ENCODE measurements around the gene ONECUT3. TPM values are rescaled to one million over a fixed set of nuclear protein-coding genes. Genes with fewer than 3 reads are reported as not detected.

The ONECUT3 gene
- total RNA-seq, 1 experiment from 2014 or later: not detected

GRCh38 chr19:1824252-1824622, 70.9 kb downstream of the ONECUT3 start:
- Histone ChIP-seq H3K27ac (no peak overlapping the region), H3K9me2 (ENCODE audit: insufficient read depth) (no peaks in the 10 kb centered on the region), H3K4me2 (no peak overlapping the region), H3K9me3 (ENCODE audit: insufficient read depth, low read depth) (no peaks in the 10 kb centered on the region), H4K20me1 (ENCODE audit: insufficient read depth) (peaks cover 5% of the 10 kb centered on the region), H3K79me2 (ENCODE audit: low read depth) (no peaks in the 10 kb centered on the region), H3K4me1 (replicated peaks; ENCODE audit: insufficient read depth) (no peaks in the 10 kb centered on the region), H3K36me3 (ENCODE audit: low read depth) (no peaks in the 10 kb centered on the region), H3K4me3 (no peak overlapping the region), H3F3A (ENCODE audit: insufficient read depth, low read depth) (no peaks in the 10 kb centered on the region), H3K27me3 (ENCODE audit: insufficient read depth, low read depth) (no peaks in the 10 kb centered on the region), H2AFZ (no peak overlapping the region)
- intact Hi-C loops (cut with micrococcal nuclease; ENCODE audit: unreplicated experiment): no loop called here
- no peak for DNase-seq
- TF ChIP-seq EZH2 (IDR thresholded peaks at IDR 0.05; ENCODE audit: low read depth) (no peak), CTCF (conservative IDR thresholded peaks at IDR 0.05) (no peak)
- CTCF ChIA-PET: interaction anchor here (0.6 kb wide), 1 partner anchor 61 kb away, joined by 5 read pairs; the partner anchor contains the start of gene ABHD17A
- POLR2A ChIA-PET (ENCODE audit: unreplicated experiment): no interaction called here
- BruUV-seq (replicated peaks): no TSS peak

GRCh38 chr19:1825909-1826556, 72.7 kb downstream of the ONECUT3 start:
- POLR2A ChIA-PET (ENCODE audit: unreplicated experiment): interaction anchor here (0.6 kb wide), 1 partner anchor 316 kb away, joined by 11 read pairs; no protein-coding TSS in a partner anchor
- TF ChIP-seq EZH2 (IDR thresholded peaks at IDR 0.05; ENCODE audit: low read depth) (no peak), CTCF (conservative IDR thresholded peaks at IDR 0.05) (peak; percentile 84)
- Histone ChIP-seq H3F3A (ENCODE audit: insufficient read depth, low read depth) (no peaks in the 10 kb centered on the region), H3K4me2 (no peak overlapping the region), H4K20me1 (ENCODE audit: insufficient read depth) (peaks cover 5% of the 10 kb centered on the region), H3K27ac (no peak overlapping the region), H3K27me3 (ENCODE audit: insufficient read depth, low read depth) (no peaks in the 10 kb centered on the region), H3K79me2 (ENCODE audit: low read depth) (no peaks in the 10 kb centered on the region), H3K9me2 (ENCODE audit: insufficient read depth) (no peaks in the 10 kb centered on the region), H3K4me3 (no peak overlapping the region), H3K36me3 (ENCODE audit: low read depth) (no peaks in the 10 kb centered on the region), H2AFZ (no peak overlapping the region), H3K9me3 (ENCODE audit: insufficient read depth, low read depth) (no peaks in the 10 kb centered on the region), H3K4me1 (replicated peaks; ENCODE audit: insufficient read depth) (no peaks in the 10 kb centered on the region)
- peak in 1 of 2 experiments; percentile 52 for DNase-seq
- CTCF ChIA-PET: interaction anchor here (0.6 to 1.2 kb wide), 4 partner anchors 12 to 304 kb away, joined by 3 to 21 read pairs (median 12); no protein-coding TSS in a partner anchor
- BruUV-seq (replicated peaks): no TSS peak
- intact Hi-C loops (cut with micrococcal nuclease; ENCODE audit: unreplicated experiment): no loop called here

DNA sequence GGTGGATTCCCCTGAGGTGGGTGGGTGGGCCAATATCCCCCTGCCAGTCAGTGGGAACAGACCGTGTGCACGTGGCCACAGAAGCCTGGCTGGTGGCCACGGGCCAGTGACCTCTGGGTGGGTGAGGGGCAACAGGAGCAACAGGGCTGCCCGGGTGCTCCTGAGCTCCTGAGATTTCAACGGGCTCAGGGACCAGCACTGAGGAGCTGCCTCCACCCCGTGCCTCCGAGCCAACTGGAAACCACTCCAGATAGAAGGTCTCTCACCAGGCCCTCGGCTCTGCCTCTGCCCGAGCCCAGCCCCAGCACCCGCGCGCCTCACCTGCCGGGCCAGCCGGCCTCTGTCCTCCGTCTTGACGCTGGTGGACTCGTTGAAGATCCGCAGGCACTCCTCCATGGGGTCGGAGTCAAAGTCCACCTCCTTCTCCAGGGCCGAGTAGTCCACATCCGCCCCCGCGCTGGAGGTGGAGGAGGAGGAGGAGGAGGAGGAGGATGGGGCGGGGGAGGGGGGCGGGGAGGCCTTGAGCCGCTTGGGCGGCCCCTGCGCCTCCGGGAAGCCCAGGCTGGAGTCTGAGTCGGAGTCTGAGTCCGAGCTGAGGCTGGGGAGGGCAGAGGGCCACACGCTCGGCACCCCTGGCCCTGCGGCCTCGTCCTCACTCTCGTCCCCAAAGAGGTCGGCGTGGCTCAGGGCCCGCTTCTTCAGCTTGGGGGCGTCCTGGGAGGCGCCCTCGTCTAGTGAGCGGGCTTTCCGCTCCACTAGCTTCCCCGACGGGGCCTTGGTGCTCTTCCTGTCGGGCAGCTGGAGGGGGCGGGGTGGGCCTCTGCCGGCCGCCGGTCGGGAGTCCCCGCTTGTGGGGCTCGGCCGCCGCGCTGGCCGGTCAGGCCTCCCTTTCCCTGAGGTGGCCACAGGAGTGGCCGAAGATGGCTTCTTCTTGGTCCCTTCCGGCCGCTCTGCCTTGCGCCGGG, 73.5 kb downstream of the ONECUT3 start:
- H4K20me1 ChIP-seq (ENCODE audit: insufficient read depth): peaks cover 5% of the 10 kb centered on the region
- H3K79me2 ChIP-seq (ENCODE audit: low read depth): no peaks in the 10 kb centered on the region
- H2AFZ ChIP-seq: no peak overlapping the region
- no peak overlapping the region for H3K27ac ChIP-seq
- no peaks in the 10 kb centered on the region for H3F3A ChIP-seq (ENCODE audit: insufficient read depth, low read depth)
- ChIA-PET POLR2A (ENCODE audit: unreplicated experiment) (interaction anchor here (0.6 kb wide), 1 partner anchor 316 kb away, joined by 11 read pairs; no protein-coding TSS in a partner anchor), CTCF (interaction anchor here (0.5 to 1.2 kb wide), 4 partner anchors 12 to 305 kb away, joined by 3 to 21 read pairs (median 4); no protein-coding TSS in a partner anchor)
- H3K9me3 ChIP-seq (ENCODE audit: insufficient read depth, low read depth): no peaks in the 10 kb centered on the region
- no peaks in the 10 kb centered on the region for H3K4me1 ChIP-seq (replicated peaks; ENCODE audit: insufficient read depth)
- H3K27me3 ChIP-seq (ENCODE audit: insufficient read depth, low read depth): no peaks in the 10 kb centered on the region
- no peak overlapping the region for H3K4me2 ChIP-seq
- TF ChIP-seq EZH2 (IDR thresholded peaks at IDR 0.05; ENCODE audit: low read depth): no peak
- no peak for TF ChIP-seq CTCF (conservative IDR thresholded peaks at IDR 0.05)
- no peaks in the 10 kb centered on the region for H3K9me2 ChIP-seq (ENCODE audit: insufficient read depth)
- BruUV-seq (replicated peaks): no TSS peak
- H3K36me3 ChIP-seq (ENCODE audit: low read depth): no peaks in the 10 kb centered on the region
- no peak overlapping the region for H3K4me3 ChIP-seq
- DNase-seq: no peak
- intact Hi-C loops (cut with micrococcal nuclease; ENCODE audit: unreplicated experiment): no loop called here

Data from PC-9 (cell line).